AG04449 (cell line): Measurements from ENCODE around the gene LARP1.
A peak's percentile ranks its signal among the peaks of the same experiment; 100 is the strongest.

ENCODE experiments used
- CTCF ChIA-PET: fragments of 350-600 bp; formaldehyde crosslinking; extraction: SDS; loops from one replicate; lab custom pipeline; 2021; ENCODE audit warnings: antibody characterized with exemption; lab: Yijun Ruan, JAX
- POLR2A ChIA-PET: fragments of 400-600, 350-600 bp; formaldehyde crosslinking; extraction: SDS; loops from one replicate; lab custom pipeline; 2020; ENCODE audit warnings: antibody characterized with exemption, inconsistent platforms; lab: Yijun Ruan, JAX
- DNase-seq: peaks from one replicate; pipeline ENCODE4 v3.0.0-alpha.2; 2010; ENCODE audit warnings: low read depth, low spot score
- H3K4me3 ChIP-seq: 2 replicates; pipeline ENCODE4 v1.5.1; 2011; ENCODE audit warnings: low read depth, mild to moderate bottlenecking, control low read depth, low read length
- CTCF ChIP-seq: IDR thresholded peaks from one replicate; pipeline ENCODE4 v1.5.1; 2011; ENCODE audit warnings: mild to moderate bottlenecking, moderate library complexity, low read length, control low read depth, inconsistent platforms; ENCODE audit not compliant: insufficient read depth; ENCODE audit errors: missing control alignments

Gene LARP1

GRCh38 chr5:154793599-154794524 is 38.7 kb downstream of the LARP1 start:
- TF ChIP-seq CTCF = no peak
- ChIA-PET CTCF (interaction anchor here (0.6 to 1.5 kb wide), 4 partner anchors 8 to 23 kb away, joined by 3 to 5 read pairs (median 4); no protein-coding TSS in a partner anchor), POLR2A (no interaction called here)
- no peak for DNase-seq
- H3K4me3 ChIP-seq = no peak overlapping the region

- TF ChIP-seq CTCF = no peak
- POLR2A ChIA-PET = no interaction called here
- no peak for DNase-seq
- no peak overlapping the region for H3K4me3 ChIP-seq
- CTCF ChIA-PET = interaction anchor here (1.4 kb wide), 1 partner anchor 17 kb away, joined by 4 read pairs; no protein-coding TSS in a partner anchor
Observed at GRCh38 chr5:154794525-154795234, 39.5 kb downstream of the LARP1 start.

GRCh38 chr5:154795235-154795596 is 40.0 kb downstream of the LARP1 start:
- no peak overlapping the region for H3K4me3 ChIP-seq
- CTCF ChIA-PET = interaction anchor here (1.4 kb wide), 1 partner anchor 16 kb away, joined by 4 read pairs; no protein-coding TSS in a partner anchor
- TF ChIP-seq CTCF = no peak
- DNase-seq = no peak
- POLR2A ChIA-PET = no interaction called here

- ChIA-PET CTCF (interaction anchor here (2.5 kb wide), 1 partner anchor 147 kb away, joined by 8 read pairs; no protein-coding TSS in a partner anchor), POLR2A (no interaction called here)
- TF ChIP-seq CTCF = no peak
- no peak overlapping the region for H3K4me3 ChIP-seq
- peak; percentile 12 for DNase-seq
Observed at GRCh38 chr5:154797762-154798161, 42.6 kb downstream of the LARP1 start.

GRCh38 chr5:154800582-154800981 is 45.4 kb downstream of the LARP1 start:
- DNase-seq = no peak
- POLR2A ChIA-PET = interaction anchor here (0.5 kb wide), 1 partner anchor 11 kb away, joined by 4 read pairs; no protein-coding TSS in a partner anchor
- TF ChIP-seq CTCF = no peak
- CTCF ChIA-PET = interaction anchor here (1.0 to 3.0 kb wide), 4 partner anchors 15 to 153 kb away, joined by 3 to 16 read pairs (median 3); no protein-coding TSS in a partner anchor
- H3K4me3 ChIP-seq = no peak overlapping the region

GRCh38 chr5:154801083-154801482 is 45.9 kb downstream of the LARP1 start:
- ChIA-PET POLR2A (no interaction called here), CTCF (interaction anchor here (0.6 to 3.0 kb wide), 6 partner anchors 10 to 153 kb away, joined by 3 to 16 read pairs (median 4); no protein-coding TSS in a partner anchor)
- H3K4me3 ChIP-seq = no peak overlapping the region
- TF ChIP-seq CTCF = no peak
- DNase-seq = peak; percentile 23
